ENCODE data around the gene PALB2.

The PALB2 gene

DNA sequence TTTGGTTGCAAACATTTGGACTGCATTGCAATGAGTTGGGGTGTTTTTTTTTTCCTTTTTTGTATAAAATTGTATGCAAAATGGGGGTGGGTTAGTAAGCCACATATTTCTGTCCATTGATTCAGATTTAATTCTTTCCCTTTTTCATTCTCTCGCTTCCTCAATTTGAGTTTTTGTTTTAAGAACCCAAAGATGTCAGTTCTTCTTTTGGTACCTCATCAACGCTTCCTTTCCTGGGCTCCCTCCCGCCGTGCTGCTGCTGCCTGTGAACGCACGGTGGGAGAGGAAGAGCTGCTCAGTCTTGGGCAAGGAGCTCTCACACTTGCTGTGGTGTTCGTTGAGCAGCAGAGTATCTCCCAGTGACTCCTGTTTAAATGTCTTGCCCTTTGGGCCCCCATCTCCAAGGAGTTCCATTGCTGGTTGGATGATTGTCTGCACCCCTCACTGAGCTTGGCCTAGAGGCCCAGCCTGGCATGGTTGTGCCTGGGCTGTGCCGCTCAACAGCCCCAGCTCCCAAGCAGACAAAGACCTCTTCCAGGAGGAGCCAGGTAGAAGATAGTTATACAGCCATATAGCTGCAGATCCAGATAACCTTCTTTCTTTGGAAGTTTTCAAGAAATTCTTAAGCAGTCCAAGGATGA, 70.0 kb downstream of the PALB2 start:
- Histone ChIP-seq H3K36me3 (replicated peaks; ENCODE audit: low read depth, low read length) (peaks cover 47% of the 10 kb centered on the region), H4K20me1 (ENCODE audit: insufficient read depth, low read length) (no peaks in the 10 kb centered on the region), H3K4me1 (ENCODE audit: low read length) (peaks cover 28% of the 10 kb centered on the region)

DNA sequence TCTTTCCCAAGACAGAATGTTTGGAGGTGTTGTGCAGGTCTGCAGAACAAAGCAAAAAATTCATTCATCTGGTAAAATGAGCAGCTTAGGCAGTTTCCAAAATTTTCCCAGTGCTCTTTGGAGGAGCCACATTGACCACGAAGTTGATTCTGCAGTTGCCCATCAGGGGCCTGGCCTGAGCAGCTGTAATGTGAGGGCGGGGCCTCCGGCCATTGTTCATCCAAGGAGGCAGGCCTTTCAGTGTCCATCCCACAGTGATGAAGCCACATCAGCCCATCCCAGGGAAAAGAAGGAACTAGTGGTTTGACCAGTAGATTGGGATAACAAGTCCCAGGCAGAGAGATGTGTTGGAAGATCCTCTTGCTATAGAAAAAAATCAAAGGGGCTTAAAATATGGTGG, 73.5 kb downstream of the PALB2 start:
- no peaks in the 10 kb centered on the region for H3K79me2 ChIP-seq (ENCODE audit: low read length)
- H3K27me3 ChIP-seq (ENCODE audit: low read depth, low read length) = no peaks in the 10 kb centered on the region

More for the DNA sequence above, 70.0 kb downstream of the PALB2 start:
- H3K9ac ChIP-seq (ENCODE audit: low read length) = peak overlapping the region; percentile 33; the same call in 1 of the 2 replicates
- H3K4me3 ChIP-seq (ENCODE audit: low read length) = peak overlapping the region; percentile 29
- no peaks in the 10 kb centered on the region for H3K79me2 ChIP-seq (ENCODE audit: low read length)
- no peaks in the 10 kb centered on the region for H3K27me3 ChIP-seq (ENCODE audit: low read depth, low read length)
- no peak for TF ChIP-seq EZH2phosphoT487 (IDR thresholded peaks at IDR 0.05; ENCODE audit: low read depth)
- TF ChIP-seq, protein P1, sequence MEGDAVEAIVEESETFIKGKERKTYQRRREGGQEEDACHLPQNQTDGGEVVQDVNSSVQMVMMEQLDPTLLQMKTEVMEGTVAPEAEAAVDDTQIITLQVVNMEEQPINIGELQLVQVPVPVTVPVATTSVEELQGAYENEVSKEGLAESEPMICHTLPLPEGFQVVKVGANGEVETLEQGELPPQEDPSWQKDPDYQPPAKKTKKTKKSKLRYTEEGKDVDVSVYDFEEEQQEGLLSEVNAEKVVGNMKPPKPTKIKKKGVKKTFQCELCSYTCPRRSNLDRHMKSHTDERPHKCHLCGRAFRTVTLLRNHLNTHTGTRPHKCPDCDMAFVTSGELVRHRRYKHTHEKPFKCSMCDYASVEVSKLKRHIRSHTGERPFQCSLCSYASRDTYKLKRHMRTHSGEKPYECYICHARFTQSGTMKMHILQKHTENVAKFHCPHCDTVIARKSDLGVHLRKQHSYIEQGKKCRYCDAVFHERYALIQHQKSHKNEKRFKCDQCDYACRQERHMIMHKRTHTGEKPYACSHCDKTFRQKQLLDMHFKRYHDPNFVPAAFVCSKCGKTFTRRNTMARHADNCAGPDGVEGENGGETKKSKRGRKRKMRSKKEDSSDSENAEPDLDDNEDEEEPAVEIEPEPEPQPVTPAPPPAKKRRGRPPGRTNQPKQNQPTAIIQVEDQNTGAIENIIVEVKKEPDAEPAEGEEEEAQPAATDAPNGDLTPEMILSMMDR (IDR thresholded peaks at IDR 0.05; ENCODE audit: low read depth, low read length) = no peak
- peak overlapping the region; percentile 77 for H3K27ac ChIP-seq (ENCODE audit: low read length)
- no peaks in the 10 kb centered on the region for H3K9me3 ChIP-seq (ENCODE audit: insufficient read depth, low read length)
- no peak overlapping the region for H2AFZ ChIP-seq (ENCODE audit: low read depth, low read length)
- H3K4me2 ChIP-seq (ENCODE audit: low read length) = peak overlapping the region; percentile 61

DNA sequence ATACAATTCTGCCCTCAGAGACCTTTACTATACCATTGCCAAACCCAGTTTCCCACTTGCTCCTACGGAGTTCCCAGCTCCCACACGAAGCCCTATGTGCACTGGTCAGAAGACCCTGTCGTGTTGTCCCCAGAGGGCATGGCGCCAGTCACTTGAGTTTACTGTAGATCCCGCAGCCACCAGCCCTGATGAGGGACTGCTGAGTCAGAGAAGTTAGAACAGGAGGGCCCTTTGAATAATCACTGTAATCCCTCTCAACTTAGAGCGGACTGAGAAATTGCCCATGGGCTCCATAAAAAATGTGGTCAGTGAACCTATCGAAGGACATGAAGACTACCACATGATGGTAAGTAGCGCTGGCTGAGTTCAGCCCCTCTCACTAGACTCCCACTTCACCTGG, 74.4 kb downstream of the PALB2 start:
- no peak overlapping the region for H3K4me2 ChIP-seq (ENCODE audit: low read length)
- no peak overlapping the region for H3K27ac ChIP-seq (ENCODE audit: low read length)
- TF ChIP-seq EZH2phosphoT487 (IDR thresholded peaks at IDR 0.05; ENCODE audit: low read depth) = no peak
- TF ChIP-seq, protein P1 (IDR thresholded peaks at IDR 0.05; ENCODE audit: low read depth, low read length) = no peak
- H3K9me3 ChIP-seq (ENCODE audit: insufficient read depth, low read length) = no peaks in the 10 kb centered on the region
- H4K20me1 ChIP-seq (ENCODE audit: insufficient read depth, low read length) = no peaks in the 10 kb centered on the region
- no peak overlapping the region for H2AFZ ChIP-seq (ENCODE audit: low read depth, low read length)
- peaks cover 64% of the 10 kb centered on the region for H3K36me3 ChIP-seq (replicated peaks; ENCODE audit: low read depth, low read length)
- no peak overlapping the region for H3K4me3 ChIP-seq (ENCODE audit: low read length)
- H3K79me2 ChIP-seq (ENCODE audit: low read length) = peaks cover 3% of the 10 kb centered on the region; the same call in 1 of the 2 replicates
- no peaks in the 10 kb centered on the region for H3K27me3 ChIP-seq (ENCODE audit: low read depth, low read length)
- no peak overlapping the region for H3K9ac ChIP-seq (ENCODE audit: low read length)
- peaks cover 24% of the 10 kb centered on the region for H3K4me1 ChIP-seq (ENCODE audit: low read length)

More for the DNA sequence above, 73.5 kb downstream of the PALB2 start:
- no peaks in the 10 kb centered on the region for H4K20me1 ChIP-seq (ENCODE audit: insufficient read depth, low read length)
- H3K27ac ChIP-seq (ENCODE audit: low read length) = no peak overlapping the region
- H3K9ac ChIP-seq (ENCODE audit: low read length) = no peak overlapping the region
- H3K4me3 ChIP-seq (ENCODE audit: low read length) = no peak overlapping the region
- TF ChIP-seq EZH2phosphoT487 (IDR thresholded peaks at IDR 0.05; ENCODE audit: low read depth) = no peak
- TF ChIP-seq, protein P1 (IDR thresholded peaks at IDR 0.05; ENCODE audit: low read depth, low read length) = no peak
- no peak overlapping the region for H2AFZ ChIP-seq (ENCODE audit: low read depth, low read length)
- peaks cover 28% of the 10 kb centered on the region for H3K4me1 ChIP-seq (ENCODE audit: low read length)
- no peak overlapping the region for H3K4me2 ChIP-seq (ENCODE audit: low read length)
- peaks cover 62% of the 10 kb centered on the region for H3K36me3 ChIP-seq (replicated peaks; ENCODE audit: low read depth, low read length)
- no peaks in the 10 kb centered on the region for H3K9me3 ChIP-seq (ENCODE audit: insufficient read depth, low read length)

DNA sequence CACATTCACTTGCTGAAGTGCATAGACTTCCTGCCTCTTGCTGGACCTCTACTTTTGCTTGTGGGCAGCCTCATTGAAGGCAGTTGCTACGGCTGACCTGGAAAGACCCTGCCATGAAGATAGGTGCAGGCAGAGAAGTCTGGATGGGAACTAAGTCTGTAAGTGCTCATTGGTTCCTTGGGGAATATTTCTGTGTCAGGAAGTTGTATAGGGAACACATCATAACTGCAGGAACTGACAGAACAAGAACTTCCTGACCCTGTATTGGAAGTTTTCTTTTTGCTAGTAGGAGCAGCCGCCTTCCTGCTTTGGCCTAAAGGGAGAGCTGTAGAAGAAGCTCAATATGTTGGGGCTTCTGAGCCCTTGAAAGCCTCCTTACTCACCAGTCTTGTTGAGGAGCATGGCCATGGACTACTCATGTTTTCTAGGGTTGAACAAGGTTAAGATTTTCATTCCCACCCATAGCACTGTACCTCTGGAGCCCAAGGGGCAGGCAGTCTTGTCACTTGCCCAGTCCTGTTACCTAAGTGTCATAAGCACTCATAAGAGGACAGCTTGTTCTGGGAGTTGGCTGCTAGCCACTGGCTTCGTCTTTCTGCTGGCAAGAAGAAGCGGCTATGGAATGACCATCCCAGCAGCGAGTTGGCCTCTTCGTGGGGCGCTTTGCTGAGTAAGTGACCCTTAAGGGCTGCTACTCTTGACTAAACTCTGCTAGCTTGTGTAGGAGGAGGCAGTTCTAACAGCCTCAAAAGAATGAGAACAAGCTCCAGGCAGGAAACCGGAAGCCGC, 76.3 kb downstream of the PALB2 start:
- Histone ChIP-seq H3K4me2 (ENCODE audit: low read length) (no peak overlapping the region), H3K9ac (ENCODE audit: low read length) (no peak overlapping the region), H3K4me3 (ENCODE audit: low read length) (no peak overlapping the region), H2AFZ (ENCODE audit: low read depth, low read length) (no peak overlapping the region), H3K4me1 (ENCODE audit: low read length) (peaks cover 5% of the 10 kb centered on the region), H3K27me3 (ENCODE audit: low read depth, low read length) (no peaks in the 10 kb centered on the region), H3K79me2 (ENCODE audit: low read length) (peaks cover 19% of the 10 kb centered on the region), H3K9me3 (ENCODE audit: insufficient read depth, low read length) (no peaks in the 10 kb centered on the region), H4K20me1 (ENCODE audit: insufficient read depth, low read length) (no peaks in the 10 kb centered on the region), H3K27ac (ENCODE audit: low read length) (no peak overlapping the region), H3K36me3 (replicated peaks; ENCODE audit: low read depth, low read length) (peaks cover 67% of the 10 kb centered on the region)
- TF ChIP-seq EZH2phosphoT487 (IDR thresholded peaks at IDR 0.05; ENCODE audit: low read depth) = no peak
- TF ChIP-seq, protein P1 (IDR thresholded peaks at IDR 0.05; ENCODE audit: low read depth, low read length) = no peak

Measured in OCI-LY3 (cell line).